GM21723 (cell line): Measurements from ENCODE around the gene RASSF10.

Experiments used
- ATAC-seq: cut with Tn5 transposase; IDR thresholded peaks from one replicate; pipeline ENCODE4 v1.9.1; 2021; ENCODE audit warnings: mild to moderate bottlenecking, moderate library complexity; ENCODE audit not compliant: unreplicated experiment

RASSF10 gene

DNA sequence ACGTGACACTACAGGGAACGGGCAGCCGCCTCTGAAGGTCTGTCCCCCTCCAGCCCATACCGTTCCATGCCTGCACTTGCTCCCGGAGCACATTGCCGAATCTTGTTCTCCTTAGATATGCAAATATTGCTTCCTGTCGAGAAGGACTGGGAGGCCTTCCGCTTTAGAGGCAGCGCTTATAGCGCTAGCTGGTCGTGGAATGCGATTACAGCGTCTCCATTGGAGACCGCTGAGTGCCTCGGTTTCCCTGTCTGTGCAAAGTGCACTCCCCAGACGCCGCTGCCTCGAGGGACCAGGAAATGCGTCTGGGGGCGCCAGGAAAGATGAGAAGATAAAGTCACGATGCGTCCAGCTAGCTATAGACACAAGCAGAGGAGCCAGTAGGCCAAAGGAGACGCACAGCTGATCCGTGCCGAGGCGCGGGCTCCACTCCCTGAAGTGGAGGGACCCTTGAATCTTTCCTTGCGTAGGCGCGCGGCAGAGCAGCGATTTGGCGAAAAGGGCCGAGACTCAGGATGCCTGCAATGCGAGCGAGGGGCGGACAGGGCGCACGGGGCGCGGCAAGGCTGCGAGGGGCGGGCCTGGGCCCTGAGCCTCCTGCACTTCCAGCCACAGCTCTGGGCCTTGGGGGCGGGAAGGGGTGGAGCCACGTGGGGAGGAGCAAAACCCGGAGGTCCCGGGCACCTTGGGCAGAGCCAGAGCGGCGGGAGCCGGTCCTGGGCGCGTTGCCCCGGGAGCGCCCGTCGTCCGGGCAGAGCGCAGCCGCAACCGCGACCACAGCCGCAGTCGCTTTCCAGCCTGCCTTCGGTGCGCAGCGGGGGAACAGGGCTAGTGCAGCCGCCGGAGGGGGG lies at the start of gene RASSF10:
RASSF10 (plus strand) TSS at position 692 of the 851 bp plus-strand sequence. CDS start 261 bp downstream, outside the sequence.
- no peak for ATAC-seq

DNA sequence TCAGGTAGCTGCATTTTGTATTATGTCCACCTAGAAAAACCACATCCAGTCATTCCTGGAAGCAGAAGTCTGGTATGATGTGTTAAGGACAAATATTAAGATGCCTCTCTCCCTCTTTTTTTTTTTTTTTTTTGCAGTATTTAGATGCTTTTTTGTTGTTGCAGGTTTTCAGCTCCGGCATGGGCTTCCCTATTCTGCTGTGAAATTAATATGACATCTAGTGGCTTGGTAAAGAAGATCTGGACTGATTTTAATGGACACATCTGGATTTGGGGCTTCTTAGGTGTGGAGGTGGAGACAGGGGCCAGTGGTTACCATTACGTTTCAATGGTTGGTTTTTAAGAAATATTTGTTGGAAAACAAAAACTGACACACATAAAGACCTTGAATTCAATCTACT lies 47.5 kb upstream of the RASSF10 start:
- no peak for ATAC-seq

DNA sequence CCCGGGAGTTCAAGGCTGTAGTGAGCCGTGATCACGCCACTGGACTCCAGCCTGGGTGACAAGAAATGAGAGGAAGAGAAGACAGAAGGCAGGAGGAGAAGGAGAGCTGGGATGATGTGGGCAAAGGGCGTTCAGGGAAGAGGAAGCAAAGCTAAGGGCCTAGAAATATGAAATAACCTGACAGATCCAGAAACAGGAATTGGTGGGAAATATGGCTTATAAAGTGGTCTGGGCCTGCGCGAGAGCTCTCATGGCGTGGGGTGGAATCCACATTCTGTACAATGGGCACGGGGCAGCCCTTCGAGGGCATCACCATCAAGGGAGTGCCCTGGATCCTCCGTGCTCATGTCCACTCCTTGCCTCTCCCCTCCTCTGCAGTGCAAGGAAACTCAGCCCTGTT lies 46.8 kb upstream of the RASSF10 start:
- ATAC-seq = no peak

DNA sequence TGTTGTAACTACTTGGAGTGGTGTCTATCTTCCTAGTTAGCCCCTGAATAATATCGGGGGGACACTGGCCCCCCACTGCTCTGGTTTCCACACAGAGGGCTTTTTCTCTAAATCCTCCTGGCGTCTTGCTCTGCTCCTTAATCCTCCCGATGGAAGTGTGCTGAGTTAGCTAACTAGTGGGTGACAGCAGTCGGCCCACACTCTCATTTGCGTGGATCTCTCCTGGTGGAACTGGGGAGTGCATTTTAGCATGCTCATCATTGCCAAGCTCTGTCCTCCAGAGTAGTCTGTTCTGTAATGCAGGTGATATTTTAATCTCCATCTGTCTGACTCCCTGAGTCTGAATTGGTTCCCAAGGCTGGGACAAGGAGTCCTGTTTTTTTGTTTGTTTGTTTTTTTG lies 46.1 kb upstream of the RASSF10 start:
- ATAC-seq = no peak

DNA sequence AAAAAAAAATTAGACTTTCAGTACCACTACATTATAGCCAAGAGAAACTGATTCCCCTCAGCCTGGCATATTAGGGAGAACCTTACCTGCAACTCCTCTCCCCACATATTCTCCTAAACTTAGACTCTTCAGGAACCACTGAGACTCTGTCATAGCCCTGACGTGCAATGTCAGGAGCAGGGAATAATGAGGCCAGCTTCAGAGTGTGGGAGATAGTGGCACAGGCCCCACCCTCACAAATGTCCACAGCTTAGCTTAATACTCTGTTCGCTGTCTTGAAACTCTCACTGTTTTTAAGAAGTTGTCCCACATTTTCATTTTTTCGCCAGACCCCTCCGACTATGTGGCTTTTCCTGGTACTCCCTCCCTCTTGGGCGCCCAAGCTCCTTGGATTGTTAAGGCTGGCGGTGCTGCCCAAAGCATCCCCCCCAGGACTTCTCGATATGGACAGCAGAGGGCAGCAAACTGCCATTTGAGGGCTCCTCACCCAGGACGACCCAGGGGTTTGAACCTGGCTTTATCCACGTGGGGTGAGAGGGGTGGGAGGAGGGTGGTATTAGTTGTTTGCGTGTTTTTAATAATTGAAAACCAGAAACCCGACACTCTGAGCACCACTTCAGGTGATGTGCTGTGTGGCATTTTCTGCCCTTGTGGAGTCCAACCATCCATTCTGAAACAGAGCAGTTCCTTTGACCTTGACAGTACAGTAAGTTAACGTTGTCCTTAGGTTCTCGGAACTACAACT lies 45.2 kb upstream of the RASSF10 start:
- ATAC-seq = peak; percentile 86

DNA sequence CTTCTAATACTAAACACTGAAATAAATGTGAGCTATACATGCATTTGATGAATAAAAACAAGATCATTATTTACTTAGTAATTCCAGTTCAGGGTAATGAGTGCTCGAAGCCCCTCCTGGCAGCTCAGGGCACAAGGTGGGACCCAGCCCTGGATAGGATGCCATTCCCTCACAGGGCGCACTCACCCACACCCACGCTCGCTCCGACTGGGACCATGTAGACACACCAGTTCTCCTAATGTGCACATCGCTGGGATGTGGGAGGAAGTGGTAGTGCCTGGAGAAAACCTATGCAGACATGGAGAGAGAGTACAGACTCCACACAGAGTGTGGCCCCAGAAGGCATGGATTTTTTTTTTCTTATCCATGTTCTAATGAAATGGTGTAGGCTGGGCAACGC lies 44.5 kb upstream of the RASSF10 start:
- no peak for ATAC-seq

DNA sequence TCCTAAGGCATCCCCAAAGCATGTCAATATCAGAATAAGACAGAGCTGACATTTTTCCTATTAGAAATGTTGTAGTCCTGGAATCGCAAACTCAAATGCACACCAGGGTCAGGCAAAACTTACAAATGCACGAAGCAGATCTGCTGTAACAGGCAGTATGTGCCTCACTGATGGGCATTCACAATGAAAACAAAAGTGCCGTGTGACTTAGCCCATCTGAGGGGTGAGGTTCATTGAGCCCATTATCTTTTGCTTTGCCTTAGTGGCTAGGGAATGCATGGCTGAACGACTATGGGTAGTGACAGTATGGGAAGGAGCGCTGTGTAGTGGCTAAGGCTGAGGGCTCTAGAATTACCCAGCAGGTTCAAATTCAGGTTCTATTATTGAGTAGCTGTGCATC lies 43.1 kb upstream of the RASSF10 start:
- ATAC-seq = no peak

DNA sequence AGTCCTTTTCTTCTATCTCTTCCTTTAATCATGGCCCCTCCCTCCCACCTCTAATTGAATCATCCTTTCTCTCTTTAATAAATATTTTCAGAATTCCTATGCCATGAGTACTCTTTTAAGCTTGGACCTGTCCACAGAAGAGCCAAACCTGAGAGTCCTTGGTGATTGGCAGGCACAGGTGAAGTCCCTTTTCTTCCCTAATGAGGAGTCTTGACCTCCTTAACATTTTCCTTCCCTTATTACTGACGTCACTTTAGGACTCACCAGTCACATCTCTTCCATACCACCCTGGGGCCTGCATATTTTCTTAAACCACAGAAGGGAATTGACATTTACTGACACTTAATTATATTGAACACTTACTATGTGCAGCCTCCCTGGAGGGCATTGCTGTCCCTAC lies 41.0 kb upstream of the RASSF10 start:
- ATAC-seq = no peak

DNA sequence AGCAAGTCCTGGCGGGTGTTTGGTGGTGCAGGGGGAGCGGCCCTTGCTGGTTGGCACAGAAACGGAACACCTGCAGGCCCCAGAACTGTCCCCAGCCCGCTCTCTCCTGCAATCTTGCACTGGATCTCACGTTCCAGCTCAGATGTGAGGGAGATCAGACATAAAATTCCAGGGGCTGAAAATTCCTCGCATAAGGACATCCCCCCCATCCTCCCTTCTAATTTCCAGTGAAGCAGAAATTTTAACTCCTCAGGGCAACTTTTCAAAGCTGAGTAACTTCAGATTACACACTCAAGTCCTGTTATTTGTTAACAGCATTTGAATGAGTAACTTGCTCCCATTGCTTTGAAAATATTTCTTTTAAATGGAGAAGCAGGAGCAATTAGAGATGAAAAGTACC lies 40.3 kb upstream of the RASSF10 start:
- no peak for ATAC-seq

DNA sequence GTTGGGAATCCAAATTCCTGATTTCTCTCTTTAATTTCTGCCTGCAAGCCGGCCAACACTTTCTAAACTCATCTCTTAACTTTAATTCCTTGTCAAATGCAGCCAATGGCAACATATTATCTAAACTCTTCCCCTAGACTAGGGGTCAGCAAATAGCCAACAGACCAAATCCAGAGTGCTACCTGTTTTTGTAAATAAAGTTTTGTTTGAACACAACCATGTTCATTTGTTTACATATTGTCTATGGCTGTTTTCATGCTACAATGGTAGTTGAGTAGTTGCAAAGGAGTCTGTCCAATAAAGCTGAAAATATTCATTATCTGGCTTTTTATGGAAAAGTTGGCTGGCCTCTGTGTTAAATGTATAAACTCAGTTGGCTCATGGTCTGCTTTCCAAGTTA lies 37.2 kb upstream of the RASSF10 start:
- no peak for ATAC-seq

DNA sequence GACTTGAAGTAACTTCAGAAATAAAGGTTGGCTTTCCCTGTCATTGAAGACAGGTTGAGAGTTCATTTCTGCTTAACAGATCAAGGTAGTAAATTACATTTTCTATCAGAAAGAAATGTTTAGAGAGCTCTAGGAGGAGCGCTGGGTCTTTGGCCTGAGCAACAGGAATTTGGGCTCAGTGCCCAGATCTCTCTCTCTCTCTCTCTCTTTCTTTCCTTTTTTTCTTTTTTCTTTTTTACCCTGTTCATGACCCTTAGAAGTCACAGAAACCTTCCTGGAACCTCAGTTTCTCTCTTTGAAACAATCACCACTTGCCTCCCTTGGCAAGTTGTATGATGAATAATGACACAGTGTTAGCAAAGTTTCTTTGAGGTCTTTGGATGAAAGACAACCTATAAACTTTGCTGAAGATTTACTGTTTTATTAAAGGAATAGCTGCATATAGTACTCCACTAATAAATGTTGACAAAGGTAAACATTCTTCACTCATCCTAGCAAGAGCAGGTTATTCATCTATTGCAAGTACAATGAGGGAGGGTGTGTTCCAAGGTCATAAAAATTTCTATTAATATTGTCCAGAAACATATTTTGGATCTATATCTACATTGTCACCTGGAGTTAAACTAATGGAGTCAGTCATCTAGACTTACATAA lies 35.5 kb upstream of the RASSF10 start:
- no peak for ATAC-seq

DNA sequence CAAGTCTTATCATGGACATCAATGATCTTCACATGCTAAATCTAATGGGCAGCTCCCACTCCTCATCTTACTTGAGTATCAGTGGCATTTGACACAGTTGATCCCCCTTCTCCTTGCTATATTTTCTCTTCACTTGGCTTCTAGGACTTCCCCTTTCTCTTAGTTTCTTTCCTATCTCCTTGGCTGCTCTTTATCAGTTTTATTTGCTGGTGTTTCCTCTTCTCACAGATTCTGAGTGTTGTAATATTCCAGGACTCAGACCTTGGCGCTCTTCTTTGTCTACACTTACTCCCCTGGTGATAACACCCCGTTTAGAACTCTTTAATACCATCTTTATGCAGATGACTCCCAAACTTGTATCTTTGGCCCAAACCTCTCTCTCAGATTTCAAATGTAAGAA lies 33.9 kb upstream of the RASSF10 start:
- no peak for ATAC-seq

DNA sequence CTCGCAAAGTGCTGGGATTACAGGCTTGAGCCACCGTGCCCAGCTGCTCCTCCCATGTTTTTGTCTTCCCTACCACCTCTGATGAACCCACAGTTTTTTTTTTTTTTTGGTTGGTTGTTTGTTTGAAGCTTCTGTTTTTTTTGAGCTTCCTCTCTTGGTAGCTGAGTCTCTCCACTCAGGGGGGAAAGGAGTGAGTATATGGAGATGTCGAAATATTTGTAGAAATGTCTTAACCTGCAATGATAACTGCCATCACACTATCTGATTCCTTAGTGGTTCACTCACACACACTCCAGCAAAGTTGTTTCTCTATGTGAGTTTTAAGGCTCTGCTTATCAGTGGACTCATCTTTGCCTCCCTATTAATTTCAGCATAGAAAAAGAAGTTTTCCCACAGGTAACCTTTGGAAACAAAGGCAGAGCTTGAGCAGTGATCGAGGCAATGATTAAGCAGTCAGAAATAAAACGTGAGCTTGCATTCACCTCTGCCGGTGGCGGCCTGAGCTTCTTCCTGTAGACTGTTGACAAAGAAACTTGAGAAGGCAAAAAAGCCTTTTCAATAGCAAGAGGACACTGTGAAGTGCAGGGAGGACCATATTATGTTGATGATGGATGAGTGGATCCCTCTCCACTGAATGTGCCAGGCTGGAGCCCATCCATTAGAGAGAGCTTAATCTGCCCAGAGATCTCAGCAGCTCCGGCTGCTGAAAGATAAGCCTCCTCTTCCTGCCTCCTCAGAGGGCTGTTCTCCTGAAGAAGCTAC lies 29.0 kb upstream of the RASSF10 start:
- ATAC-seq = no peak

DNA sequence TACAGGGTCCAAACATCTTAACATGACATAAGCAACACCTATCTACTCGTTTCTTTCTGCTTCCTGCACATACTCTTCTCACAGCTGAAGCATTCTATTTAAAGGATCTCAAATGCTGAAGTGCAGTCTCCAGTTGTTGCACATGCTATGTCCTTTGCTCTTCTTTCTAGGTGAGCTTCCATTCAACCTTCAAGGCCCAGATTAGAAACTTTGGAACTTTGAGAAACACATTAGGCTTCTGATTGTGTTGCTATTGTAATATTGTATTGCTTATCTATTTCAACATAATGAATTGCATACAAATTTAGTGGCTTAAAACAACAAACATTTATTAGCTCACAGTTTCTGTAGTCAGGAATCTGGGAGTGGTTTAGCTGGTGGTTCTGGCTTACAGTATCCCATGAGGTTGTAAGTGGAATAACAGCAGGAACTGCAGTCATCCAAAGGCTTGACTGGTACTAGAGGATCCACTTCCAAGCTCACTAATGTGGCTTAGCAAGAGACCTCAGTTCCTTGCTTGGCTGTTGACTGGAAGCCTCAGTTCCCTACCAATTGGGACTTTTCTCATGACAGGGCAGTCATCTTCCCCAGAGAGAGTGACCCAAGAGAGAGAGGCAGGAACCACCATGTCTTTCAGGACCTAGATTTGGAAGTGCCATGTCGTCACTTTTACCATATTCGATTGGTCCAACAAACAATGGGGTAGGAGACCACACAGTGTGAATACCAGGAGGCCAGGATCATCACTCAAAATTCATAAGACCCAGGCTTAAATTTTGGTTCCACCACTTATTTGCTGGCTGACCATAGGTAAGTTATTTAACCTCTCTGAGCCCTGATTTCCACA lies 27.2 kb upstream of the RASSF10 start:
- ATAC-seq = no peak

DNA sequence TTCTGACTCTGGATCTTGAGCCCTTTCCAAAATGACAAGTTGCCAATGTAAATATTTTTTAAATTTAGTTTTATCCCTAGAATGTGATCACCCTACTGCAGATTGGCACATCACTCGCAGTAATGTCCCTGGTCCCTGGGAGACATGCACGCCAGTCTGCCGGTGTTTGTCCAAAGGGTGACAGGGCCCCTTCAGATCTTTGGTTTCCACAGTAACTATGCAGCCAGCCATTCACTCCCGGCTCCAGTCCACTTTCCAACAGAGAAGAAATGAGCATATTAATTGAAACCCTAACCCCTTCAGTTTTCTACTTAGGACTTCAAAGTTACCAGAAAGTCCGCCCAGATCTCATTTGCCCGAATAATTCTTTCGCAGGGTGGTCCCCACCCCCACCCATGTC lies 25.8 kb upstream of the RASSF10 start:
- ATAC-seq = no peak

DNA sequence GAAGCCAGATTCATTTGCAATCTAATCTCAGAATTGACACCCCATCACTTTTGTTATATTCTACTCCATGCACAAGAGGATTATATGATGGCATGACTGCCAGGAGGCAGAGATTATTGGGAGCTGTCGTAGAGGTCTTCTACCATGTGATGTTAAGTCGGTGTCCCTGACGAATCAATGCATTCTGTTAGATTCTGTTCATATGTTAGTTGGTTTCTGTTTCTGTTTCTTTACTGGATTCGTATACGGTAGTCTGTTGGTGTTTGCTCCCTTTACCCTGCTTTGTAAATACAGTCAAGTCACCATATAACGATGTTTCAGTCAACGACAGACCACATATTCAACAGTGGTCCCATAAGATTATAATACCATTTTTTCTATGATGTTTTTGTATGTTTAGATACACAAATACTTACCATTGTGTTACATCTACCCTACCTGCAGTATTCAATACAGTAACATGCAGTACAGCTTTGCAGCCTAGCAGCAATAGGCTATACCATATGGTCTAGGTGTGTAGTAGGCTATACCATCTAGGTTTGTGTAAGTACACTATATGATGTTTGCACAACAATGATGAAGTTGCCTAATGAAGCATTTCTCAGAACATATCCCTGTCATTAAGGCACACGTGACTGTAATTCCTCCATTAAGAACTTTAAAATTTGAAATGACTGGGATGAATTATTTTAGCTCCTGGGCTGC lies 22.8 kb upstream of the RASSF10 start:
- no peak for ATAC-seq

DNA sequence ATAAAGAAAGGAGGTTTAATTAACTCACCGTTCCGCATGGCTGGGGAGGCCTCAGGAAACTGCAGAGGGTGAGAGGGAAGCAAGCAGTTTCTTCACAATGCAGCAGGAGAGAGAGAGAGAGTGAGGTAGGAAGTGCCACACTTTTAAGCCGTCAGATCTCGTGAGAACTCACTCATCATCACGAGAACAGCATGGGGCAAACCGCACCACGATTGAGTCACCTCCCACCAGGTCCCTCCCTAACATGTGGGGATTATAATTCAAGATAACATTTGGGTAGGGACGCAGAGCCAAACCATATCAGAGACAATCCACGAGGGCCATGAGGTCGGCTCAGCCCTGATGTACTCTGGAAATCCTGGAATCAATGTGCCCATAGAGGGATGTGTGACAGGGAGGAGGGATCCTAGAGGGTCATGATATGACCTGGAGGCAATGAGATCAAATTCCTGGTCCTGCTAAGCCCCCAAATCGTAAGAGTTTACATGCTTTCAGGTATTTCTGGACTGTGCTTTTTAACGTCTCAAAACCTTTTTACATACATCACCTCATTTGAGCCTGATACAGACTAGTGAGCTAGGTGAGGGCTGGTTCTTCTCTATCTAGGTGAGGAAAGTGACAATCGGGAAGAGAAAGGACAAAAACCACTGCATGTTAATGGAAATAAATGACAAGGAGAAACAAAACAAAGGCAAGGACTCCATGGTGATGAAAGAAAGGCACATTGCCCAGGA lies 19.5 kb upstream of the RASSF10 start:
- ATAC-seq = no peak

DNA sequence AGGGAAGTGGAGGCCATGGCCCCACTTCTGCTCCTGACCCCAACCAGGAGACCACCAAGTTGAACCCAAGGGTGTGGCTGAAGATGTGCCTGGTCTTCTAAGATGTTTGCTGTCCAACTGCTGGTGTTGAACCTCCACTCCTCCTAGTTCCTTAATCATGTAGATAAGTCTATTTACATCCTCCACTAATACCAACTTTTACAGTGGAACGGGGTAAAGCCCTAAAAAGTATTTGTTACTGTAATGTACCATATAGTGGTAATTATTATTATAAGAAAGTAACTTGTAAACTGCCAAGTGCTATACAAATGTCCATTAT lies 19.0 kb upstream of the RASSF10 start:
- no peak for ATAC-seq

DNA sequence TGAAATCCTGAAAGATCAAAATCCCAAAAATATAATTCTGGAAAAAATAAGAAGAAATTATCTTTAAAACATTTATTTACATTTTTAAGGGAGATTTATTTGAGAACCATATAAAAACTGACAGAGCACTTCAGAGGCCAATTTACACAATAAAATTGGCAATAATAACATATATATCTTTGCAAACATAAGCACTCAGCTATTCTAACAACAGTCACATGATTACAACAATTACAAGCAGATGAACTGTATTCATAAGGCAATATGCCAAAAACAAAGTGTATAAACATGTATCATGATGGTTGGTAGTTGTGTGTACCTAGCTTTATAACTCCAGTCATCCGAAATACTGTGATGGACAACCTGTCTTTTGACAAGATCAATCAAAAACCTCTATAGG lies 17.7 kb upstream of the RASSF10 start:
- no peak for ATAC-seq
